Measurements from ENCODE around the gene WDR38. TPM values are rescaled to one million over a fixed set of nuclear protein-coding genes. Genes with fewer than 3 reads are reported as not detected.

WDR38 gene
- total RNA-seq, 1 donor from 2014 or later, result not detected

DNA sequence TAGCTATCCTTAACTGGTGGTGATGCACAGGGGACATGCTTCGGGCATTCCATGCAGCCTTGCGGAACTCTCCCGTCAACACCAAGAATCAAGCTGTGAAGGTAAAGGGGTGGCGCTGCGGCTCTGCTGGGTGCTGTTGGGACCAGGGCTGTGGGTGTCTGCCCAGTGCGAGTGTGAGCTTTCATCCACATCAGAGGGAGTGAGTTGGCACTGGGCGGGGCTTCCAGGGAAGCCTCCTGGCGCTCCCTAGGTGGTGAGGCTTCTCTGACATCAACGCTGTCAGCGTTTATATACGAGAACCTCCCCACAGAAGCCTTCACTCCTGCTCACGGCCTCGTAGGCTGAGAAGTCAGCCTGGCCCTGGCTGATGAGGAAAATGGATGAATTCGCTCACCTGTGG, 20.4 kb downstream of the WDR38 start:
- Histone ChIP-seq H3K4me2 (no peak overlapping the region), H3K9me3 (ENCODE audit: low read depth) (no peaks in the 10 kb centered on the region), H2AFZ (replicated peaks) (no peak overlapping the region), H3K9ac (no peak overlapping the region), H3K4me3 (no peak overlapping the region), H3F3A (ENCODE audit: low read depth) (peaks cover 7% of the 10 kb centered on the region), H3K4me1 (peaks cover 11% of the 10 kb centered on the region), H3K36me3 (no peaks in the 10 kb centered on the region), H3K27ac (no peak overlapping the region), H4K20me1 (ENCODE audit: low read depth) (peaks cover 34% of the 10 kb centered on the region), H3K79me2 (ENCODE audit: low read depth) (peaks cover 49% of the 10 kb centered on the region), H3K27me3 (no peaks in the 10 kb centered on the region)
- Mint-ChIP-seq H3K36me3 (peaks cover 16% of the 10 kb centered on the region), H3K4me3 (no peak overlapping the region), H3K9me3 (no peaks in the 10 kb centered on the region), H3K27ac (no peak overlapping the region), H3K27me3 (ENCODE audit: insufficient read depth, low read depth) (peaks cover 5% of the 10 kb centered on the region), H3K4me1 (peaks cover 21% of the 10 kb centered on the region)
- DNase-seq (ENCODE audit: low spot score), result no peak
- TF ChIP-seq CTCF (IDR thresholded peaks at IDR 0.05), result no peak
- no peak for TF ChIP-seq EZH2phosphoT487 (IDR thresholded peaks at IDR 0.05)
- no peak for TF ChIP-seq EZH2 (IDR thresholded peaks at IDR 0.05)

DNA sequence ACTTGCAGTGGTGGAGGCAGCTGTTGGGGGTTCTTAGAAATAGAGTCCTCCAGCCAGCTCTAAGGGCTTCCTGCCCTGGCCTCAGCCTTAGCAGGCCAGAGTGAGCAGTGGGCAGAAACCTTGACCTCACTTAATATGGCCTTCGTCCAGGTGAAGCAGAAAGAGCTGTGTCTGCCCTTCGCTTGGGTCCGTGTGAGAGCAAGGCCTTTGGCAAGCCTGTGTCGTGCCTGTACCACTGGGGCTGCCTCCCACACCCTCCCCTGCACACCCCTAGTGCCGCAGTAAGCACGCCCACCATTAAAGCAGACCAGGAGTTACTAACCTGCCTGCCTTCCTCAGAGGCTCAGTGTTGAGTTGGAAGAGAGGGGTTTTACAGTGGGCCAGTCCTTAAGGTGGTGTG, 22.2 kb downstream of the WDR38 start:
- H3K36me3 Mint-ChIP-seq, result peaks cover 16% of the 10 kb centered on the region
- DNase-seq (ENCODE audit: low spot score), result no peak
- H3K27me3 Mint-ChIP-seq (ENCODE audit: insufficient read depth, low read depth), result peaks cover 5% of the 10 kb centered on the region
- Histone ChIP-seq H3K27ac (no peak overlapping the region), H3K9me3 (ENCODE audit: low read depth) (no peaks in the 10 kb centered on the region), H3K79me2 (ENCODE audit: low read depth) (peaks cover 32% of the 10 kb centered on the region), H3K36me3 (no peaks in the 10 kb centered on the region), H3F3A (ENCODE audit: low read depth) (peaks cover 21% of the 10 kb centered on the region), H3K4me1 (peaks cover 17% of the 10 kb centered on the region), H3K4me2 (no peak overlapping the region), H4K20me1 (ENCODE audit: low read depth) (peaks cover 34% of the 10 kb centered on the region), H3K27me3 (no peaks in the 10 kb centered on the region), H3K9ac (no peak overlapping the region), H3K4me3 (no peak overlapping the region), H2AFZ (replicated peaks) (no peak overlapping the region)
- H3K27ac Mint-ChIP-seq, result no peak overlapping the region
- H3K4me3 Mint-ChIP-seq, result no peak overlapping the region
- peaks cover 14% of the 10 kb centered on the region for H3K4me1 Mint-ChIP-seq
- no peaks in the 10 kb centered on the region for H3K9me3 Mint-ChIP-seq
- TF ChIP-seq CTCF (IDR thresholded peaks at IDR 0.05) (no peak), EZH2phosphoT487 (IDR thresholded peaks at IDR 0.05) (no peak), EZH2 (IDR thresholded peaks at IDR 0.05) (no peak)

DNA sequence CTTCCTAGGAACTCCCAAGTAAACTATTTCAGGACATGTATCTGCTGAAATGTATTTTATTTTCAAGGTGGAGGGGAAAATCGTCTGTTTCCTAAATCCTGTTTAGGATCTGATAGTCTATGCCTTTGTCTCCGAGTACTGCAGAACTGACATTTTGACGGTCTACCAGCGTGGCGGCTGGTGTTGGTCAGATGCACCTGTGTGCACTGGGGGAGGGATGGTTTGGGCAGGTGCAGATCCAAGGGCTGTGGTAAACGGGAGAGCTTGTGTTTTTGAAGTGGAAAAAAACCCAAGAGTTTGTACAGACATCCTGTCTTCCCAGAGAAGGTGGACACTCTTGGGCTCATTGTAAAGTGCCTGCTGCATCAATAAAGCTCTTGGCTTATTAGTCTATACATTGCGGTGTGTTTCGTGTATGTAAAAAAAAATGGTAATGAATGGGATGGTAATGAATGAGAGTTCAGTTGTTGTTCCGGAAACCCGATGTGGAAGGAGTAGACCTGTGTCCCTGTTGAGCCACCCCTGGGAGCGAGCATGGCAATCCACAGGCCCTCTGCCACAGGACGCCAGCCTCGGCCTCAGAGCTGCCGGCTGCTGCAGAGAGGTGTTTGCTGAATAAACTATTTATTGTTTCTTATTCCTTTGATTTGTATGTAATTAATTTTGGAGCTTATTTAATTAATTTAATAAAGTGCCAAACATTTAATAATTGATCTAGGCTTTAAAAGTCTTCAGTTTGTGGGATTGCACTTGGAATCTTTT, 23.9 kb downstream of the WDR38 start:
- Histone ChIP-seq H3K4me3 (no peak overlapping the region), H3K9me3 (ENCODE audit: low read depth) (no peaks in the 10 kb centered on the region), H3K4me2 (no peak overlapping the region), H3K27me3 (no peaks in the 10 kb centered on the region), H3K79me2 (ENCODE audit: low read depth) (peaks cover 15% of the 10 kb centered on the region), H3F3A (ENCODE audit: low read depth) (peaks cover 21% of the 10 kb centered on the region), H3K9ac (no peak overlapping the region), H4K20me1 (ENCODE audit: low read depth) (peaks cover 20% of the 10 kb centered on the region), H3K36me3 (no peaks in the 10 kb centered on the region), H3K4me1 (peaks cover 14% of the 10 kb centered on the region), H2AFZ (replicated peaks) (no peak overlapping the region), H3K27ac (no peak overlapping the region)
- no peak overlapping the region for H3K27ac Mint-ChIP-seq
- peaks cover 18% of the 10 kb centered on the region for H3K36me3 Mint-ChIP-seq
- TF ChIP-seq EZH2phosphoT487 (IDR thresholded peaks at IDR 0.05) (no peak), CTCF (IDR thresholded peaks at IDR 0.05) (no peak), EZH2 (IDR thresholded peaks at IDR 0.05) (no peak)
- H3K4me1 Mint-ChIP-seq, result no peaks in the 10 kb centered on the region
- H3K4me3 Mint-ChIP-seq, result no peak overlapping the region
- peaks cover 4% of the 10 kb centered on the region for H3K27me3 Mint-ChIP-seq (ENCODE audit: insufficient read depth, low read depth)
- H3K9me3 Mint-ChIP-seq, result no peaks in the 10 kb centered on the region
- DNase-seq (ENCODE audit: low spot score), result no peak
